ENCODE results near the gene ATP11A.

DNA sequence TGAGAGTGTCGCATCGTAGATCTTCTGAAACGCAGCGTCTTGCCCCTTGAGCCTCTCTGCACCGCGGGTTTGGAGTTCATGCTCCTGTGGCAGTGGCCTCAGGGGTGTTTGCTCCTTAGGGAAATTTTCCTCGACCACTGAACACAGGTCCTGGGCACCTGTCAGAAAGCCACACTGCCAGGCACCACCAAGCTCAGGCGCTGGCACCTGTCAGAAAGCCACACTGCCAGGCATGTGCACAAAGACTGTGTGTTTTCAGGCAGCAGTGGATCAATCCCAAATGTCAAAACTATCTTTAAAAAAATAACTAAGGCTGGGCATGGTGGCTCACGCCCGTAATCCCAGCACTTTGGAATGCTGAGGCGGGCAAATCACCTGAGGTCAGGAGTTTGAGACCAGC is 87.1 kb downstream of the ATP11A start:
- TF ChIP-seq, protein P1, sequence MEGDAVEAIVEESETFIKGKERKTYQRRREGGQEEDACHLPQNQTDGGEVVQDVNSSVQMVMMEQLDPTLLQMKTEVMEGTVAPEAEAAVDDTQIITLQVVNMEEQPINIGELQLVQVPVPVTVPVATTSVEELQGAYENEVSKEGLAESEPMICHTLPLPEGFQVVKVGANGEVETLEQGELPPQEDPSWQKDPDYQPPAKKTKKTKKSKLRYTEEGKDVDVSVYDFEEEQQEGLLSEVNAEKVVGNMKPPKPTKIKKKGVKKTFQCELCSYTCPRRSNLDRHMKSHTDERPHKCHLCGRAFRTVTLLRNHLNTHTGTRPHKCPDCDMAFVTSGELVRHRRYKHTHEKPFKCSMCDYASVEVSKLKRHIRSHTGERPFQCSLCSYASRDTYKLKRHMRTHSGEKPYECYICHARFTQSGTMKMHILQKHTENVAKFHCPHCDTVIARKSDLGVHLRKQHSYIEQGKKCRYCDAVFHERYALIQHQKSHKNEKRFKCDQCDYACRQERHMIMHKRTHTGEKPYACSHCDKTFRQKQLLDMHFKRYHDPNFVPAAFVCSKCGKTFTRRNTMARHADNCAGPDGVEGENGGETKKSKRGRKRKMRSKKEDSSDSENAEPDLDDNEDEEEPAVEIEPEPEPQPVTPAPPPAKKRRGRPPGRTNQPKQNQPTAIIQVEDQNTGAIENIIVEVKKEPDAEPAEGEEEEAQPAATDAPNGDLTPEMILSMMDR (IDR thresholded peaks at IDR 0.05), result no peak
- TF ChIP-seq POLR2AphosphoS5 (IDR thresholded peaks at IDR 0.05) (no peak), POLR2A (IDR thresholded peaks at IDR 0.05) (no peak)
